ENCODE measurements around the gene SCGB3A1. TPM values are rescaled to one million over a fixed set of nuclear protein-coding genes. Genes with fewer than 3 reads are reported as not detected.

SCGB3A1 gene
- total RNA-seq, 1 donor = not detected

DNA sequence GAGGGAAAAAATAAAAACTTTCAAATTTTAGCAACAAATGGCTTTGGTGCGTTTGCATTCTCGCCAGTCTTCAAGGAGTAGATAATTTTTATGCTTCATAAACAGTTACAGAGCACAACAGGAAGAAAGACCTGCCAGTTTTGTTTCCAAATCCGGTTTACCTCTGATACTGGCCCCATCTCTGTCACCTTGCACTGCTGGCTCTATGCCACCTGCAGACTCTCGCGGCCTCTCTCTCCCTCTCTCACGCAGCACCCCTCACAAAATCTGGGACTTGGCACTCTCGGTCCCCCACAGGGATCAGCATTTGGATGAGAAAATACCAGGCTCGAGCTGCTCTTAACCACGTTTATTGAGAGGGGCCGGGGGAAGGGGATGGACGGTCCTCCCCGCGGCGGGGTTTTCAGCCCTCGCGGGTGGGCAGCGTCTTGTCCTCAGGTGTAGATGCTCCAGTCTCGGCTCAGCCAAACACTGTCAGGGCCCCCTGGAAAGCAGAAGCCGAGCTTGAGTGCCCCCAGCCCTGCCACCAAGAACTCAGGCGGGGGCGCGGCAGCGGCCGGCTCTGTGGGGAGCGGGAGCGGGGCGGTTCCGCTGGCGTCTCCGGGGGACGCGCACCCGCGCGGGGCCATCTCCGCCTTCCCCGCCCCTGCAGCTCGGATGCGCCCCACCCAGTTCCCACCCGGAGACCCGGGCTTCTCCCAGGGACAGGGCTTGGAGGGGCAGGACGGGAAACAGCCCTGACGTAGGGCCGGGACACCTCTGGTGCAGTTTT, 1.3 kb downstream of the SCGB3A1 start:
- no peak overlapping the region for H3K4me3 ChIP-seq (ENCODE audit: low read depth, low read length)
- TF ChIP-seq, protein P1, sequence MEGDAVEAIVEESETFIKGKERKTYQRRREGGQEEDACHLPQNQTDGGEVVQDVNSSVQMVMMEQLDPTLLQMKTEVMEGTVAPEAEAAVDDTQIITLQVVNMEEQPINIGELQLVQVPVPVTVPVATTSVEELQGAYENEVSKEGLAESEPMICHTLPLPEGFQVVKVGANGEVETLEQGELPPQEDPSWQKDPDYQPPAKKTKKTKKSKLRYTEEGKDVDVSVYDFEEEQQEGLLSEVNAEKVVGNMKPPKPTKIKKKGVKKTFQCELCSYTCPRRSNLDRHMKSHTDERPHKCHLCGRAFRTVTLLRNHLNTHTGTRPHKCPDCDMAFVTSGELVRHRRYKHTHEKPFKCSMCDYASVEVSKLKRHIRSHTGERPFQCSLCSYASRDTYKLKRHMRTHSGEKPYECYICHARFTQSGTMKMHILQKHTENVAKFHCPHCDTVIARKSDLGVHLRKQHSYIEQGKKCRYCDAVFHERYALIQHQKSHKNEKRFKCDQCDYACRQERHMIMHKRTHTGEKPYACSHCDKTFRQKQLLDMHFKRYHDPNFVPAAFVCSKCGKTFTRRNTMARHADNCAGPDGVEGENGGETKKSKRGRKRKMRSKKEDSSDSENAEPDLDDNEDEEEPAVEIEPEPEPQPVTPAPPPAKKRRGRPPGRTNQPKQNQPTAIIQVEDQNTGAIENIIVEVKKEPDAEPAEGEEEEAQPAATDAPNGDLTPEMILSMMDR (IDR thresholded peaks at IDR 0.05; ENCODE audit: insufficient read depth, low read depth, low read length) = no peak
- no peak for DNase-seq (ENCODE audit: low read depth)

DNA sequence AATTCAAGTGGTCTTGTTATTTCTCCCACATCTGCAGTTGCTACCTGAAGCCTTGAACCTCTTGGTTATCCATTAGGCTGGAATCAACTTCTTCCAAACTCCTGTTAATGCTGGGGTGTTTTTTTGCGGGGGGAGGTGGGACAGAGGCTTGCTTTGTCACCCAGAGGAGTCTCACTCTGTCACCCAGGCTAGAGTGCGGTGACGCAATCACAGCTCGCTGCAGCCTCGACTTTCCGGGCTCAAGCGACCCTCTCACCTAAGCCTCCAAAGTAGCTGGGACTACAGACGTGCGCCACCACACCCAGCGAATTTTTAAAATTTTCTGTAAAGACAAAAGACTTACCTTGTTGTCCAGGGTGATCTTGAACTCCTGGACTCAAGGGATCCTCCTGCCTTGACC, 4.4 kb downstream of the SCGB3A1 start:
- no peak overlapping the region for H3K4me3 ChIP-seq (ENCODE audit: low read depth, low read length)
- DNase-seq (ENCODE audit: low read depth) = no peak
- TF ChIP-seq, protein P1 (IDR thresholded peaks at IDR 0.05; ENCODE audit: insufficient read depth, low read depth, low read length) = no peak

DNA sequence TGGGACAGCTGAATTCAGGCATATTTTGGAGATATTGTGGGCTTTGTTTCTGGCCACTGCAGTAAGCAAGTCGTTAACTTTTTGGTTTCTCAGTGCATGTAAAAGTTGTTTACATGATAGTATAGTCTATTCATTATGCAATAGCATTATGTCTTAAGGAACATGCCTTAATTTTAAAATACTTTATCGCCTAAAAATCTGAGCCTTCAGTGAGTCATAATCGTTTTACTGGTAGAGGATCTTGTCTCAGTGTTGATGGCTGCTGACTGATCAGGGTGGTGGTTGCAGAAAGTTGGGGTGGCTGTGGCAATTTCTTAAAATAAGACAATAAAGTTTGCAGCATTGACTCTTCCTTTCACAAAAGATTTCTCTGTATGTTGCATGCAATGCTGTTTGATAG, 5.1 kb downstream of the SCGB3A1 start:
- H3K4me3 ChIP-seq (ENCODE audit: low read depth, low read length) = no peak overlapping the region
- TF ChIP-seq, protein P1 (IDR thresholded peaks at IDR 0.05; ENCODE audit: insufficient read depth, low read depth, low read length) = no peak
- no peak for DNase-seq (ENCODE audit: low read depth)

DNA sequence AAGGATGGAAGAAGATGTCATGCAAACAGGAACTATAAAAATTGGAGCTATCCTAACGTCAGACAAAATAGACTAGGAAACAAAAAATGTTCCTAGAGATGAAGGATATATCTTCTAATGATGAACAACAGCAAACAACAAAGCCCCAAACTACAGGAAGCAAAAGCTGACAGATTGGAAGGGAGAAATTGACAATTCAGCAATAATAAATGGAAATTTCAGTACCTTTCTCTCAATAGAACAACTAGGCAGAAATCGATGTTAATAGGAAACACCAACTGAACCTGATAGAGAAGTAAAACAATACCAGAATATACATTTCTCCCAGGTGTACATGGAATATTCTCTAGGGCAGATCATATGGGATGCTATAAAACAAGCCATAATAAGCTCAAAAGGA, 7.6 kb downstream of the SCGB3A1 start:
- H3K4me3 ChIP-seq (ENCODE audit: low read depth, low read length) = no peak overlapping the region
- DNase-seq (ENCODE audit: low read depth) = no peak
- TF ChIP-seq, protein P1 (IDR thresholded peaks at IDR 0.05; ENCODE audit: insufficient read depth, low read depth, low read length) = no peak

DNA sequence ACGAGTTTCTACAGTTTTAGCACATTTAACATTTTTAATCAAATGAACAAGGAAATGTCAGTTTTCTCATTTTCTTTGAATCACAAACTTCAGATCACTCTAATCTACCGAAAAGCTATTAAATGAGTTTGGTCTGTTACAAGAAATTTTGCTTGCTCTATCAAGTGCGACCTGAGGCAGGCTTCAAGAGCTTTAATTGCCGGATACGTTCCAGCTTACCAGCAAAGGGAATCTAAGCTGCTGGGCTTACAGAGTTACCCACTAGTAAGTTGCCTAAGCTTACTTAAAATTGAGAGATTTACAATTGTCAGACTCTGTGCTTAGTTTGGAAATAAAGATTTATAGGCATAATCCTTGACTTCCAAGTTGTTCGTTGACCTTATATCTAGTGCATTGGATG, 10.6 kb downstream of the SCGB3A1 start:
- H3K4me3 ChIP-seq (ENCODE audit: low read depth, low read length) = no peak overlapping the region
- TF ChIP-seq, protein P1 (IDR thresholded peaks at IDR 0.05; ENCODE audit: insufficient read depth, low read depth, low read length) = no peak
- no peak for DNase-seq (ENCODE audit: low read depth)

DNA sequence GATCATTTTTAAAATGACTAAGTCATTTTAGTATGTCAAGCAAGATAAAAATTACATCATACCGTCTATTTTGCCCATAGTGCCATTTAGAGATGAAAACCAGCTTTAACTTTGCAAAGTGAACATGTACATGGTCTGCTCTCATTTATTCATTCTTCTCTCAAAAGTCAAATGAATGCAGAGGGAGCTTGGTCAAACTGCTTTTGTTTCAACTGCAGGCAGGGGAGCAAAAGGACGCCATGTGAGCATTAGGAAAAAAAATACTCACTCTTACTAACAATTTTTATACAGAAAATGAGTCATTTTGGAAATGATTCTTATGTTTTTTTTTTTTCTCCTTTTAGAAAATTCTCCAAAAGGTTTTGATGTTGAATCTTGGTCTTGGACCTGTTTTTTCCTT, 15.7 kb downstream of the SCGB3A1 start:
- DNase-seq (ENCODE audit: low read depth) = no peak
- no peak overlapping the region for H3K4me3 ChIP-seq (ENCODE audit: low read depth, low read length)
- TF ChIP-seq, protein P1 (IDR thresholded peaks at IDR 0.05; ENCODE audit: insufficient read depth, low read depth, low read length) = no peak

DNA sequence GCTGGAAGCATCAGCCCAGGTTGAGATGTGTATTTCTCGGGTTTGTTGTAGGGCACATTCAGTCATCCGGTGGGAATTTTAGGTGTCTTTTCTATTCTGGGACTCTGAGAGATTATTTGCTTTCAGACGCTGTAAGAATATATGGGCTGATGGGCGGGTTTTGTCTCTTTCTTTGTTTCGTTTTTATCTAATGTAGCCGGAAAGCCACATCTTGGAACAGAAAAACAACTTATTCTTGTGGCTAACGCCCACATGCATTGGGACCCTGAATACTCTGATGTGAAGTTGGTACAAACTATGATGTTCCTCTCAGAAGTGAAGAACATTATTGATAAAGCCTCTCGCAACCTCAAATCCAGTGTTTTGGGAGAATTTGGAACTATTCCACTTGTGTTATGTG, 22.4 kb downstream of the SCGB3A1 start:
- TF ChIP-seq, protein P1 (IDR thresholded peaks at IDR 0.05; ENCODE audit: insufficient read depth, low read depth, low read length) = no peak
- no peak overlapping the region for H3K4me3 ChIP-seq (ENCODE audit: low read depth, low read length)
- DNase-seq (ENCODE audit: low read depth) = no peak

Data from fibroblast of villous mesenchyme (primary cell).